Right lobe of liver (tissue), 4 donors: ENCODE measurements around the gene PAK4.

ENCODE experiments used
- POLR2A ChIP-seq: fragments of 450-650 bp; IDR thresholded peaks from one replicate; pipeline ENCODE4 v1.6.1; 2017; ENCODE audit warnings: antibody characterized with exemption, mild to moderate bottlenecking
- TF ChIP-seq, protein P1 (sequence below), 4 donors: fragments of 200-600 bp in 3 of 4; fragments of 450-650 bp in 1 of 4; IDR thresholded peaks; one replicate each; pipeline versions ENCODE4 v1.5.1 to v1.8.0; 2016 to 2022; ENCODE audit warnings: antibody characterized with exemption in 4 of 4, mild to moderate bottlenecking in 2 of 4
- donor health status: DM: no; HTN: no; CAD: no.
- donor health status: DM: no; HTN: no; CAD: no.
- donor health status: DM: no; HTN: yes; CAD: no.

DNA sequence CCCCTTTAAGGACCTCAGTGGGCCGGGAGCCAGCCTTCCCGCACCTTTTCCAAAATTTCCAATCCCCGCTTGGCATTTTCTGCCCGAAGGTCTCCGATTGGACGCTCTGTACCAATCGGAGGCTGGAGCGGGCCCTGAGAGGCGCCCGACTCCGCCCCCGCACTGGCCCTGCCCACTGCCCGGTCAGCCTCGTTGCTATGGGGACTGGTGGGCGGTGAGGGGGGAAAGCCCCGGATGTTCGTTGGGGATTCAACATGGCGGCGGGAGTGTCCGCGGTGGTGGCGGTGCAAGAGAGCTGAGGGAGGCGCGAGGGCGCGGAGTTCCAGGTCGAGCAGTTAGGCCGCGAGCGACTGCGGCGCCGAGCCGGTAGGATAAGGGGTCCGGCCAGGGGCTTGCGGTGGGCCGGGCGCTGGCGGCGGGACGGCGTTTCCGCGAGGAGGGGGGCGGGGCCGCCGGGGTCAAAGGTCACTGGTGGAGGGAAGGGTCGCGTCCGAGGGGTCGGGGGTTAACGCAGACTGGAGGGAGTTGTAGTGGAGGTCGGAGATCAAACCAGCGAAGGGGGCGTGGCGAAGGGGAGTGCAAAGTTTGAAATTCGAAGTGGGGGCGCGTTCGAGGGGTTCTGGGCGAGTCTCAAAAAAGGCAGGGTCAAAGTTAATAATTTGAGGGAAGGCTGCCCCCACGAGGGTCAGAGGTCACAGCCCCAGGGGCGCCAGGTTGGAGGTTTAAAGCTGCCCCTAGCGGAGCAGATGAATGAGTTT, at the start of gene PAK4:
- TF ChIP-seq, protein P1, sequence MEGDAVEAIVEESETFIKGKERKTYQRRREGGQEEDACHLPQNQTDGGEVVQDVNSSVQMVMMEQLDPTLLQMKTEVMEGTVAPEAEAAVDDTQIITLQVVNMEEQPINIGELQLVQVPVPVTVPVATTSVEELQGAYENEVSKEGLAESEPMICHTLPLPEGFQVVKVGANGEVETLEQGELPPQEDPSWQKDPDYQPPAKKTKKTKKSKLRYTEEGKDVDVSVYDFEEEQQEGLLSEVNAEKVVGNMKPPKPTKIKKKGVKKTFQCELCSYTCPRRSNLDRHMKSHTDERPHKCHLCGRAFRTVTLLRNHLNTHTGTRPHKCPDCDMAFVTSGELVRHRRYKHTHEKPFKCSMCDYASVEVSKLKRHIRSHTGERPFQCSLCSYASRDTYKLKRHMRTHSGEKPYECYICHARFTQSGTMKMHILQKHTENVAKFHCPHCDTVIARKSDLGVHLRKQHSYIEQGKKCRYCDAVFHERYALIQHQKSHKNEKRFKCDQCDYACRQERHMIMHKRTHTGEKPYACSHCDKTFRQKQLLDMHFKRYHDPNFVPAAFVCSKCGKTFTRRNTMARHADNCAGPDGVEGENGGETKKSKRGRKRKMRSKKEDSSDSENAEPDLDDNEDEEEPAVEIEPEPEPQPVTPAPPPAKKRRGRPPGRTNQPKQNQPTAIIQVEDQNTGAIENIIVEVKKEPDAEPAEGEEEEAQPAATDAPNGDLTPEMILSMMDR (IDR thresholded peaks at IDR 0.05), result peak in 1 of 4 donors; percentile 5
- TF ChIP-seq POLR2A, result peak; percentile 65
